HepG2 (cell line): ENCODE measurements around the gene CCDC154. TPM values are rescaled to one million over a fixed set of nuclear protein-coding genes. Genes with fewer than 3 reads are reported as not detected.

Source experiments
- BRD4 ChIP-seq: sonication (generic); formaldehyde crosslinking; IDR thresholded peaks from 2 replicates; pipeline ENCODE4 v1.4.0; 2020; ENCODE audit warnings: missing genetic modification reagents
- HDAC2 ChIP-seq: sonication (generic); formaldehyde crosslinking; IDR thresholded peaks from 2 replicates; pipeline ENCODE4 v1.4.0; 2020; ENCODE audit warnings: missing genetic modification reagents
- HNRNPLL ChIP-seq: fragments of 200-400 bp; formaldehyde crosslinking; IDR thresholded peaks from 2 replicates; pipeline ENCODE4 v1.6.1; 2017; ENCODE audit warnings: mild to moderate bottlenecking, low read depth, low read length; ENCODE audit not compliant: poor library complexity, severe bottlenecking
- MAFF ChIP-seq: IDR thresholded peaks from 2 replicates; pipeline ENCODE4 v1.6.1; 2011; ENCODE audit warnings: low read depth, low read length, improper control_type of control experiment
- MATR3 ChIP-seq: sonication (generic); formaldehyde crosslinking; IDR thresholded peaks from 2 replicates; pipeline ENCODE4 v1.4.0; 2020; ENCODE audit warnings: missing genetic modification reagents
- POLR2AphosphoS2 ChIP-seq: IDR thresholded peaks from 2 replicates; pipeline ENCODE4 v1.6.1; 2011; ENCODE audit warnings: low read depth, low read length, improper control_type of control experiment
- RBFOX2 ChIP-seq: fragments of 200-400 bp; formaldehyde crosslinking; IDR thresholded peaks from 2 replicates; pipeline ENCODE4 v1.6.1; 2017; ENCODE audit warnings: low read depth, mild to moderate bottlenecking, low read length
- SIX1 ChIP-seq: sonication (generic); formaldehyde crosslinking; IDR thresholded peaks from 2 replicates; pipeline ENCODE4 v1.4.0; 2020; ENCODE audit warnings: missing genetic modification reagents, borderline replicate concordance
- SNAI1 ChIP-seq: sonication (generic); formaldehyde crosslinking; IDR thresholded peaks from 2 replicates; pipeline ENCODE4 v1.5.0; 2020; ENCODE audit warnings: mild to moderate bottlenecking, missing genetic modification reagents, borderline replicate concordance
- SUZ12 ChIP-seq: fragments of 150-350 bp; IDR thresholded peaks from 2 replicates; pipeline ENCODE4 v1.6.1; 2014; ENCODE audit warnings: low read depth, low read length
- TARDBP ChIP-seq: sonication (generic); formaldehyde crosslinking; IDR thresholded peaks from 2 replicates; pipeline ENCODE4 v1.8.0; 2022; ENCODE audit warnings: mild to moderate bottlenecking, missing genetic modification reagents
- ZFY ChIP-seq: sonication (generic); formaldehyde crosslinking; IDR thresholded peaks from 2 replicates; pipeline ENCODE4 v1.4.0; 2020; ENCODE audit warnings: missing genetic modification reagents
- ZNF12 ChIP-seq: sonication (generic); formaldehyde crosslinking; IDR thresholded peaks from 2 replicates; pipeline ENCODE4 v1.5.0; 2020; ENCODE audit warnings: missing genetic modification reagents
- ZNF766 ChIP-seq: sonication (generic); formaldehyde crosslinking; IDR thresholded peaks from 2 replicates; pipeline ENCODE4 v1.5.0; 2020; ENCODE audit warnings: missing genetic modification reagents, borderline replicate concordance
- ZNF883 ChIP-seq: sonication (generic); formaldehyde crosslinking; IDR thresholded peaks from 2 replicates; pipeline ENCODE4 v1.5.1; 2020; ENCODE audit warnings: mild to moderate bottlenecking, missing genetic modification reagents; ENCODE audit errors: not compliant biosample characterization
- polyA plus RNA-seq, 8 experiments: library from polyadenylated mRNA; depleted of rRNA in 3 of 8; stranded (reverse) in 7 of 8; unstranded in 1 of 8; fragments of >200 nt; fragmentation: Illumina TruSeq in 4 of 8; extraction: Trizol in 4 of 8; gene quantifications; 2 replicates each; pipeline versions ENCODE4 v1.2.1 to v1.2.3, GENCODE V29; 2011 to 2016; ENCODE audit warnings: low read depth in 4 of 8, missing spikeins in 1 of 8, mixed read lengths in 1 of 8; ENCODE audit not compliant: insufficient read depth in 1 of 8
- total RNA-seq, 5 experiments: library from RNA; depleted of rRNA; stranded (reverse); fragments of >200 nt; fragmentation: Illumina TruSeq; extraction: Trizol; gene quantifications; 2 replicates each; pipeline ENCODE4 v1.2.3, GENCODE V29; 2016; ENCODE audit warnings: low read depth in 1 of 5
- TF ChIP-seq, protein P1 (sequence below): IDR thresholded peaks from 2 replicates; pipeline ENCODE4 v1.6.1; 2016; ENCODE audit warnings: mild to moderate bottlenecking
- TF ChIP-seq, protein P2 (sequence below): sonication (generic); formaldehyde crosslinking; IDR thresholded peaks from 2 replicates; pipeline ENCODE4 v1.4.0; 2020; ENCODE audit warnings: mild to moderate bottlenecking, missing genetic modification reagents
- TF ChIP-seq, protein P3 (sequence below): fragments of 450-650 bp; IDR thresholded peaks from 2 replicates; pipeline ENCODE4 v1.6.1; 2016
- TF ChIP-seq, protein P4 (sequence below): sonication (generic); formaldehyde crosslinking; IDR thresholded peaks from 2 replicates; pipeline ENCODE4 v1.9.0; 2022; ENCODE audit warnings: low read depth, missing genetic modification reagents
- TF ChIP-seq, protein P5 (sequence below): sonication (generic); formaldehyde crosslinking; IDR thresholded peaks from 2 replicates; pipeline ENCODE4 v1.4.0; 2020; ENCODE audit warnings: mild to moderate bottlenecking, missing genetic modification reagents
- TF ChIP-seq, protein P6 (sequence below): sonication (generic); formaldehyde crosslinking; IDR thresholded peaks from 2 replicates; pipeline ENCODE4 v1.8.0; 2022; ENCODE audit warnings: mild to moderate bottlenecking, missing genetic modification reagents, moderate library complexity

The CCDC154 gene
- total and polyA plus RNA-seq, 2 of the 13 experiments (the other 11 are each of a cell fraction or from before 2014, with no cell fraction given), result 0.92 to 1.5 TPM

DNA sequence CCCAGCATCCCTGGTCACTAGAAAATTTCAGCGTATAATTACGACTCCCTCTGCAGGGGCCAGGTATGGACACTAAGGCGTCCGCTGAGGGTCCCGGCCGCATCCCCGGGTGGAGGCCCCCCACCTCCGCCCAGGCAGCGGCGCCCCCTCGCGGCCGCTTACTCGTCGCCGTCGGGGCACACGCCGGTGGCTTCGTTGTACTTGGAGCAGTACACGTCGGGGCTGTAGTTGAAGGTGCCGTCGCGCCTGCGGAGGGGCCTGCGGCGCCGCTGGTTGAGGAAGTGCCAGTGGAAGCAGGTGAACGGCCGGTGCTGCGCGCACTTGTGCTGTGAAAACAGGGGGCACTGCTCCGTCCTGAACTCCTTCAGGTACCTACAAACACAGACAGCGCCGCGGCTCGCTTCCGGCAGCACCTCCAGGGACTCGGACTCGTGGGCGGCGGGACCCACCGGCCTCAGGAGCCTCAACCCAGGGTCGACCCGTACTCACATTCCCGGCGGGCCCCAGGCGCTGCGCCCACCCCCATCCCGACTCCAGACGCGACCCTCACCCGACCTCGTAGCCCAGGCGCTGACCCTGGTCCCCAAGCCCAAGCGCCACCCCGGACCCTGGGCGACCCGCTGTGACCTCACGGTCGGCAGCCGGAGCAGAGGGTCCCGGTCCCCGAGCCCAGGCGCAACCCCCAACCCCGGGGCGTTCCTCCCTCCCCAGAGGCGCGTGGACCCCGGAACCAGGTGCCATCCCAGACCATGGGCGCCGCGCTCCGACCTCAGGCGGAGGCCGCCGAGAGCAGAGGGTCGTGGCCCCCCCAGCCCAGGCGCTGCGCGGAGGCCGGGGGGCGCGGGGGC is 30.4 kb downstream of the CCDC154 start (continued):
- TF ChIP-seq TARDBP (CRISPR knock-in tag) (0 out of 2 replicates have a peak, but pooled peaks have one; percentile 27), SNAI1 (CRISPR knock-in tag) (no peak), ZNF12 (CRISPR knock-in tag) (no peak), ZNF883 (no peak), SUZ12 (no peak), POLR2AphosphoS2 (no peak), MAFF (no peak), ZNF766 (no peak), SIX1 (CRISPR knock-in tag) (no peak), ZFY (CRISPR knock-in tag) (peak; percentile 31; the same call in 1 of the 2 replicates), HNRNPLL (peak; percentile 56), RBFOX2 (peak; percentile 69), MATR3 (CRISPR knock-in tag) (no peak), HDAC2 (CRISPR knock-in tag) (peak; percentile 11; the same call in 1 of the 2 replicates), BRD4 (CRISPR knock-in tag) (no peak; the same call in 1 of the 2 replicates)
- TF ChIP-seq, protein P1, sequence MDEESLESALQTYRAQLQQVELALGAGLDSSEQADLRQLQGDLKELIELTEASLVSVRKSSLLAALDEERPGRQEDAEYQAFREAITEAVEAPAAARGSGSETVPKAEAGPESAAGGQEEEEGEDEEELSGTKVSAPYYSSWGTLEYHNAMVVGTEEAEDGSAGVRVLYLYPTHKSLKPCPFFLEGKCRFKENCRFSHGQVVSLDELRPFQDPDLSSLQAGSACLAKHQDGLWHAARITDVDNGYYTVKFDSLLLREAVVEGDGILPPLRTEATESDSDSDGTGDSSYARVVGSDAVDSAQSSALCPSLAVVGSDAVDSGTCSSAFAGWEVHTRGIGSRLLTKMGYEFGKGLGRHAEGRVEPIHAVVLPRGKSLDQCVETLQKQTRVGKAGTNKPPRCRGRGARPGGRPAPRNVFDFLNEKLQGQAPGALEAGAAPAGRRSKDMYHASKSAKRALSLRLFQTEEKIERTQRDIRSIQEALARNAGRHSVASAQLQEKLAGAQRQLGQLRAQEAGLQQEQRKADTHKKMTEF, result peak; percentile 29; the same call in 1 of the 2 replicates
- TF ChIP-seq, protein P2, sequence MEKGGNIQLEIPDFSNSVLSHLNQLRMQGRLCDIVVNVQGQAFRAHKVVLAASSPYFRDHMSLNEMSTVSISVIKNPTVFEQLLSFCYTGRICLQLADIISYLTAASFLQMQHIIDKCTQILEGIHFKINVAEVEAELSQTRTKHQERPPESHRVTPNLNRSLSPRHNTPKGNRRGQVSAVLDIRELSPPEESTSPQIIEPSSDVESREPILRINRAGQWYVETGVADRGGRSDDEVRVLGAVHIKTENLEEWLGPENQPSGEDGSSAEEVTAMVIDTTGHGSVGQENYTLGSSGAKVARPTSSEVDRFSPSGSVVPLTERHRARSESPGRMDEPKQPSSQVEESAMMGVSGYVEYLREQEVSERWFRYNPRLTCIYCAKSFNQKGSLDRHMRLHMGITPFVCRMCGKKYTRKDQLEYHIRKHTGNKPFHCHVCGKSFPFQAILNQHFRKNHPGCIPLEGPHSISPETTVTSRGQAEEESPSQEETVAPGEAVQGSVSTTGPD (CRISPR knock-in tag), result no peak
- TF ChIP-seq, protein P3, sequence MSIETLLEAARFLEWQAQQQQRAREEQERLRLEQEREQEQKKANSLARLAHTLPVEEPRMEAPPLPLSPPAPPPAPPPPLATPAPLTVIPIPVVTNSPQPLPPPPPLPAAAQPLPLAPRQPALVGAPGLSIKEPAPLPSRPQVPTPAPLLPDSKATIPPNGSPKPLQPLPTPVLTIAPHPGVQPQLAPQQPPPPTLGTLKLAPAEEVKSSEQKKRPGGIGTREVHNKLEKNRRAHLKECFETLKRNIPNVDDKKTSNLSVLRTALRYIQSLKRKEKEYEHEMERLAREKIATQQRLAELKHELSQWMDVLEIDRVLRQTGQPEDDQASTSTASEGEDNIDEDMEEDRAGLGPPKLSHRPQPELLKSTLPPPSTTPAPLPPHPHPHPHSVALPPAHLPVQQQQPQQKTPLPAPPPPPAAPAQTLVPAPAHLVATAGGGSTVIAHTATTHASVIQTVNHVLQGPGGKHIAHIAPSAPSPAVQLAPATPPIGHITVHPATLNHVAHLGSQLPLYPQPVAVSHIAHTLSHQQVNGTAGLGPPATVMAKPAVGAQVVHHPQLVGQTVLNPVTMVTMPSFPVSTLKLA, result no peak
- TF ChIP-seq, protein P4, sequence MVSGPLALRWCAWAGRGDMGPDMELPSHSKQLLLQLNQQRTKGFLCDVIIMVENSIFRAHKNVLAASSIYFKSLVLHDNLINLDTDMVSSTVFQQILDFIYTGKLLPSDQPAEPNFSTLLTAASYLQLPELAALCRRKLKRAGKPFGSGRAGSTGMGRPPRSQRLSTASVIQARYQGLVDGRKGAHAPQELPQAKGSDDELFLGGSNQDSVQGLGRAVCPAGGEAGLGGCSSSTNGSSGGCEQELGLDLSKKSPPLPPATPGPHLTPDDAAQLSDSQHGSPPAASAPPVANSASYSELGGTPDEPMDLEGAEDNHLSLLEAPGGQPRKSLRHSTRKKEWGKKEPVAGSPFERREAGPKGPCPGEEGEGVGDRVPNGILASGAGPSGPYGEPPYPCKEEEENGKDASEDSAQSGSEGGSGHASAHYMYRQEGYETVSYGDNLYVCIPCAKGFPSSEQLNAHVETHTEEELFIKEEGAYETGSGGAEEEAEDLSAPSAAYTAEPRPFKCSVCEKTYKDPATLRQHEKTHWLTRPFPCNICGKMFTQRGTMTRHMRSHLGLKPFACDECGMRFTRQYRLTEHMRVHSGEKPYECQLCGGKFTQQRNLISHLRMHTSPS (CRISPR knock-in tag), result peak; percentile 28; the same call in 1 of the 2 replicates
- TF ChIP-seq, protein P5, sequence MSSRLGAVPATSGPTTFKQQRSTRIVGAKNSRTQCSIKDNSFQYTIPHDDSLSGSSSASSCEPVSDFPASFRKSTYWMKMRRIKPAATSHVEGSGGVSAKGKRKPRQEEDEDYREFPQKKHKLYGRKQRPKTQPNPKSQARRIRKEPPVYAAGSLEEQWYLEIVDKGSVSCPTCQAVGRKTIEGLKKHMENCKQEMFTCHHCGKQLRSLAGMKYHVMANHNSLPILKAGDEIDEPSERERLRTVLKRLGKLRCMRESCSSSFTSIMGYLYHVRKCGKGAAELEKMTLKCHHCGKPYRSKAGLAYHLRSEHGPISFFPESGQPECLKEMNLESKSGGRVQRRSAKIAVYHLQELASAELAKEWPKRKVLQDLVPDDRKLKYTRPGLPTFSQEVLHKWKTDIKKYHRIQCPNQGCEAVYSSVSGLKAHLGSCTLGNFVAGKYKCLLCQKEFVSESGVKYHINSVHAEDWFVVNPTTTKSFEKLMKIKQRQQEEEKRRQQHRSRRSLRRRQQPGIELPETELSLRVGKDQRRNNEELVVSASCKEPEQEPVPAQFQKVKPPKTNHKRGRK (CRISPR knock-in tag), result no peak
- TF ChIP-seq, protein P6, sequence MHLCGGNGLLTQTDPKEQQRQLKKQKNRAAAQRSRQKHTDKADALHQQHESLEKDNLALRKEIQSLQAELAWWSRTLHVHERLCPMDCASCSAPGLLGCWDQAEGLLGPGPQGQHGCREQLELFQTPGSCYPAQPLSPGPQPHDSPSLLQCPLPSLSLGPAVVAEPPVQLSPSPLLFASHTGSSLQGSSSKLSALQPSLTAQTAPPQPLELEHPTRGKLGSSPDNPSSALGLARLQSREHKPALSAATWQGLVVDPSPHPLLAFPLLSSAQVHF, result no peak
